Measurements from ENCODE around the gene TUSC1.
"Not testable (repeated sequence)": the region's sequence is repeated elsewhere in the genome, so short reads cannot be mapped to it uniquely, and the experiment has no call there.

TUSC1 gene

GRCh38 chr9:25678147-25678666 lies at the start of gene TUSC1:
TUSC1 (minus strand) TSS chr9:25678444; CDS start chr9:25678312, 132 bp downstream.
- no peak for DNase-seq

- DNase-seq: no peak
These were observed 48.7 kb upstream of the TUSC1 start for GRCh38 chr9:25726871-25727410.

GRCh38 chr9:25724424-25724823 lies 46.2 kb upstream of the TUSC1 start:
- DNase-seq: no peak

GRCh38 chr9:25716220-25716872 lies 38.1 kb upstream of the TUSC1 start:
- DNase-seq: no peak

GRCh38 chr9:25709941-25710340 lies 31.7 kb upstream of the TUSC1 start:
- DNase-seq: no peak

GRCh38 chr9:25704800-25705199 lies 26.6 kb upstream of the TUSC1 start:
- no peak for DNase-seq

- no peak for DNase-seq
These were observed 25.6 kb upstream of the TUSC1 start for GRCh38 chr9:25703701-25704357.

GRCh38 chr9:25702536-25702935 lies 24.3 kb upstream of the TUSC1 start:
- DNase-seq: no peak

- DNase-seq: not testable (repeated sequence)
These were observed 22.7 kb upstream of the TUSC1 start for GRCh38 chr9:25700899-25701298.

- no peak for DNase-seq
These were observed 22.2 kb upstream of the TUSC1 start for GRCh38 chr9:25700430-25700829.

- DNase-seq: no peak
These were observed 13.5 kb upstream of the TUSC1 start for GRCh38 chr9:25691786-25692185.

- DNase-seq: no peak
These were observed 6.1 kb upstream of the TUSC1 start for GRCh38 chr9:25684321-25684720.

- no peak for DNase-seq
These were observed 3.0 kb upstream of the TUSC1 start for GRCh38 chr9:25681266-25681665.

GRCh38 chr9:25678846-25679360 lies 659 bp upstream of the TUSC1 start:
- DNase-seq: no peak

GRCh38 chr9:25677301-25678146 lies 720 bp downstream of the TUSC1 start:
- DNase-seq: no peak

GRCh38 chr9:25675858-25676257 lies 2.4 kb downstream of the TUSC1 start:
- DNase-seq: not testable (repeated sequence)

- no peak for DNase-seq
These were observed 19.7 kb downstream of the TUSC1 start for GRCh38 chr9:25658571-25658970.

- no peak for DNase-seq
These were observed 23.8 kb downstream of the TUSC1 start for GRCh38 chr9:25654417-25654816.

- DNase-seq: no peak
These were observed 30.1 kb downstream of the TUSC1 start for GRCh38 chr9:25648116-25648515.

GRCh38 chr9:25636026-25636425 lies 42.2 kb downstream of the TUSC1 start:
- no peak for DNase-seq

- DNase-seq: no peak
These were observed 49.0 kb downstream of the TUSC1 start for GRCh38 chr9:25629231-25629630.

Data from stimulated activated CD4-positive, alpha-beta T cell treated with anti-CD3 and anti-CD28 coated beads, Interleukin-1b, Interleukin-23, amount 100 ng/mL, for 48 hours (primary cell).